ENCODE measurements around the gene FNDC3B.

The FNDC3B gene

GRCh38 chr3:172098698-172099494 lies 59.5 kb downstream of the FNDC3B start:
- FAIRE-seq, result no peak

- no peak for FAIRE-seq
Measured at GRCh38 chr3:172099495-172099808, 60.1 kb downstream of the FNDC3B start.

GRCh38 chr3:172100482-172100881 lies 61.1 kb downstream of the FNDC3B start:
- no peak for FAIRE-seq

- no peak for FAIRE-seq
Measured at GRCh38 chr3:172101107-172101506, 61.7 kb downstream of the FNDC3B start.

- FAIRE-seq, result no peak
Measured at GRCh38 chr3:172102123-172102882, 62.9 kb downstream of the FNDC3B start.

GRCh38 chr3:172102883-172103310 lies 63.5 kb downstream of the FNDC3B start:
- no peak for FAIRE-seq

GRCh38 chr3:172103724-172104123 lies 64.3 kb downstream of the FNDC3B start:
- no peak for FAIRE-seq

GRCh38 chr3:172104471-172105072 lies 65.2 kb downstream of the FNDC3B start:
- FAIRE-seq, result peak; percentile 59

GRCh38 chr3:172106037-172106954 lies 66.9 kb downstream of the FNDC3B start:
- no peak for FAIRE-seq

GRCh38 chr3:172106989-172107388 lies 67.6 kb downstream of the FNDC3B start:
- no peak for FAIRE-seq

GRCh38 chr3:172107403-172107802 lies 68.0 kb downstream of the FNDC3B start:
- no peak for FAIRE-seq

GRCh38 chr3:172110127-172110779 lies 70.9 kb downstream of the FNDC3B start:
- no peak for FAIRE-seq

GRCh38 chr3:172111163-172111562 lies 71.8 kb downstream of the FNDC3B start:
- FAIRE-seq, result no peak

- no peak for FAIRE-seq
Measured at GRCh38 chr3:172112078-172112733, 72.8 kb downstream of the FNDC3B start.

- no peak for FAIRE-seq
Measured at GRCh38 chr3:172112734-172113120, 73.3 kb downstream of the FNDC3B start.

- FAIRE-seq, result no peak
Measured at GRCh38 chr3:172113710-172114109, 74.3 kb downstream of the FNDC3B start.

GRCh38 chr3:172115059-172115458 lies 75.7 kb downstream of the FNDC3B start:
- FAIRE-seq, result no peak

GRCh38 chr3:172115787-172116186 lies 76.4 kb downstream of the FNDC3B start:
- no peak for FAIRE-seq

- no peak for FAIRE-seq
Measured at GRCh38 chr3:172118019-172118418, 78.6 kb downstream of the FNDC3B start.

GRCh38 chr3:172119266-172119969 lies 80.0 kb downstream of the FNDC3B start:
- no peak for FAIRE-seq

- FAIRE-seq, result no peak
Measured at GRCh38 chr3:172120912-172121311, 81.5 kb downstream of the FNDC3B start.
